HCT116 (cell line): Measurements from ENCODE around the gene ASCL3. TPM values are rescaled to one million over a fixed set of nuclear protein-coding genes. Genes with fewer than 3 reads are reported as not detected.
"Not testable (repeated sequence)": the region's sequence is repeated elsewhere in the genome, so short reads cannot be mapped to it uniquely, and the experiment has no call there.

Experiments
- ATAC-seq: fragments of 200-7000 bp; cut with Tn5 transposase; 2 replicates; pipeline ENCODE4 v1.9.1; 2020; ENCODE audit warnings: mild to moderate bottlenecking, moderate library complexity
- BruUV-seq: library from RNA; stranded (reverse); fragments of 400-500 nt; replicated peaks from 2 replicates; lab custom pipeline; 2021; lab: Mats Ljungman, UMichigan
- CTCF ChIA-PET: fragments of 300-600 bp; sonication (Branson Sonifier 250); formaldehyde crosslinking; loops from one replicate; lab custom pipeline; 2021; ENCODE audit warnings: antibody characterized with exemption; lab: Charles Lee
- POLR2A ChIA-PET: fragments of 300-600, 350-600 bp; sonication (Branson Sonifier 250); formaldehyde crosslinking; loops from one replicate; lab custom pipeline; 2021; ENCODE audit warnings: antibody characterized with exemption; lab: Charles Lee
- RAD21 ChIA-PET, 2 experiments: fragments of 300-600 bp; sonication (Branson Sonifier 250); formaldehyde crosslinking; loops; one replicate each; lab custom pipeline; 2023; ENCODE audit warnings: low total read pairs in 2 of 2; ENCODE audit not compliant: uncharacterized antibody in 2 of 2, unreplicated experiment in 2 of 2, low non-redundant PET in 1 of 2; lab: Charles Lee
- DNase-seq: peaks from one replicate; pipeline ENCODE4 v3.0.0-alpha.2; 2010; ENCODE audit warnings: low read depth, low spot score
- H2AFZ ChIP-seq: fragments of 200-600 bp; shearing (Covaris generic), sonication (generic); 2 replicates; pipeline ENCODE4 v1.6.1; 2017; ENCODE audit warnings: low read depth, mixed run types, mixed read lengths, antibody characterized with exemption, low read length; ENCODE audit not compliant: poor library complexity, severe bottlenecking
- H3K27ac ChIP-seq: 2 replicates; pipeline ENCODE4 v1.5.1; 2012; ENCODE audit warnings: low read depth, low read length
- H3K27me3 ChIP-seq: fragments of 200-600 bp; sonication (generic); 2 replicates; pipeline ENCODE4 v1.6.1; 2016; ENCODE audit warnings: mixed run types, low read length, mixed read lengths; ENCODE audit not compliant: insufficient read depth
- H3K36me3 ChIP-seq, 2 experiments: fragments of 200-500 bp in 1 of 2; fragments of 200-600 bp in 1 of 2; sonication (Bioruptor generic) in 1 of 2; sonication (generic) in 1 of 2; 2 replicates each; pipeline versions ENCODE4 v1.5.1 to v1.6.1; 2014 to 2016; ENCODE audit warnings: low read length in 2 of 2, inconsistent platforms in 1 of 2, mixed read lengths in 1 of 2, mixed run types in 1 of 2; ENCODE audit not compliant: insufficient read depth in 2 of 2, control insufficient read depth in 1 of 2
- H3K4me1 ChIP-seq, 2 experiments: fragments of 200-600 bp in 1 of 2; sonication (generic) in 1 of 2; 2 replicates each; pipeline versions ENCODE4 v1.5.1 to v1.6.1; 2012 to 2017; ENCODE audit warnings: low read length in 2 of 2, inconsistent platforms in 1 of 2, mild to moderate bottlenecking in 1 of 2, mixed read lengths in 1 of 2, mixed run types in 1 of 2, moderate library complexity in 1 of 2; ENCODE audit not compliant: insufficient read depth in 2 of 2, control insufficient read depth in 1 of 2
- H3K4me2 ChIP-seq: fragments of 200-600 bp; sonication (generic); 2 replicates; pipeline ENCODE4 v1.6.1; 2017; ENCODE audit warnings: mixed run types, low read length, mixed read lengths
- H3K4me3 ChIP-seq, 2 experiments: fragments of 200-600 bp in 1 of 2; sonication (generic) in 1 of 2; replicated peaks in 1 of 2; 2 replicates each; pipeline ENCODE4 v1.5.1; 2011 to 2016; ENCODE audit warnings: low read length in 2 of 2, control low read depth in 1 of 2, low read depth in 1 of 2, mild to moderate bottlenecking in 1 of 2, mixed read lengths in 1 of 2, mixed run types in 1 of 2
- H3K79me2 ChIP-seq: fragments of 200-600 bp; sonication (generic); 2 replicates; pipeline ENCODE4 v1.6.1; 2017; ENCODE audit warnings: mild to moderate bottlenecking, mixed run types, low read length, moderate library complexity, mixed read lengths; ENCODE audit not compliant: insufficient read depth
- H3K9ac ChIP-seq: fragments of 200-600 bp; sonication (generic); 2 replicates; pipeline ENCODE4 v1.6.1; 2016; ENCODE audit warnings: low read length, mixed read lengths
- H3K9me2 ChIP-seq: fragments of 200-600 bp; sonication (generic), shearing (Covaris generic); 2 replicates; pipeline ENCODE4 v1.6.1; 2017; ENCODE audit warnings: mixed run types, mild to moderate bottlenecking, moderate library complexity; ENCODE audit not compliant: insufficient read depth
- H3K9me3 ChIP-seq, 2 experiments: fragments of 200-500 bp in 1 of 2; fragments of 200-600 bp in 1 of 2; sonication (Bioruptor generic) in 1 of 2; sonication (generic) in 1 of 2; 2 replicates each; pipeline ENCODE4 v1.6.1; 2014 to 2017; ENCODE audit warnings: low read length in 2 of 2, mixed read lengths in 2 of 2, inconsistent platforms in 1 of 2, low read depth in 1 of 2, mild to moderate bottlenecking in 1 of 2, mixed run types in 1 of 2, moderate library complexity in 1 of 2; ENCODE audit not compliant: control insufficient read depth in 1 of 2, insufficient read depth in 1 of 2
- H4K20me1 ChIP-seq: fragments of 200-600 bp; sonication (generic), shearing (Covaris generic); 2 replicates; pipeline ENCODE4 v1.6.1; 2017; ENCODE audit warnings: mixed run types, mild to moderate bottlenecking, moderate library complexity; ENCODE audit not compliant: insufficient read depth
- EGR1 ChIP-seq: IDR thresholded peaks from 2 replicates; pipeline ENCODE4 v1.6.1; 2012; ENCODE audit warnings: low read depth
- EZH2phosphoT487 ChIP-seq: fragments of 200-600 bp; IDR thresholded peaks from 2 replicates; pipeline ENCODE4 v1.6.1; 2018; ENCODE audit warnings: antibody characterized with exemption, borderline replicate concordance
- POLR2A ChIP-seq: IDR thresholded peaks from 2 replicates; pipeline ENCODE4 v1.7.0; 2011; ENCODE audit warnings: borderline replicate concordance; ENCODE audit not compliant: insufficient read depth, insufficient read length; ENCODE audit errors: extremely low read depth
- ZNF274 ChIP-seq: fragments of 200-500 bp; sonication (Bioruptor generic); IDR thresholded peaks from 2 replicates; pipeline ENCODE4 v1.6.1; 2014; ENCODE audit warnings: mild to moderate bottlenecking, low read depth, low read length, inconsistent platforms
- intact Hi-C: fragments of 100-400 bp; cut with micrococcal nuclease; formaldehyde crosslinking; loops from 2 replicates; pipeline ENCODE4 v1.10.0; 2022
- total RNA-seq: library from RNA; stranded (reverse); gene quantifications from one replicate; pipeline ENCODE4 v1.2.1, GENCODE V29; 2021; ENCODE audit not compliant: unreplicated experiment
- TF ChIP-seq, protein P1 (sequence below): IDR thresholded peaks from 2 replicates; pipeline ENCODE4 v1.6.1; 2012; ENCODE audit warnings: low read depth

The ASCL3 gene
- total RNA-seq, 1 experiment from 2014 or later = not detected

DNA sequence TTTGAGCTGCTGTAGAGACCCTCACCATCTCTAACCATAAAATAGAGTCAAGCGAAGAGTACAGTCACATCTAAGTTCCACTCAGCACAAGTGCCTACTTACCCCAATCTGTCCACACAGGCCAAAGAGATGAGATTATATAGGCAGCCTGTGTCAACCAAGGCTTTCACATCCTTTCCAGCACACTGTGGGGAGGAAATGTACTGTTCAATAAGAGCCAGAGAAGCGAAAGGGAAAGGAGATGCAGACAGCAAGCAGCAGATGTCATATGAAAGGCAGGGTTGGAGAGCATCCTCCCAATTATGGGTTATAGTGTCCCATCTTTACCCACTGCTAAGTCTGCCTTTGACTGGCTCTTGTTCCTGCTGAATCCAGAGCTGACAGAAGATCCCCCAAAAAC lies 44.6 kb upstream of the ASCL3 start:
- Histone ChIP-seq H3K4me2 (no peak overlapping the region), H3K27ac (no peak overlapping the region), H3K4me3 (no peak overlapping the region), H4K20me1 (no peaks in the 10 kb centered on the region), H3K79me2 (no peaks in the 10 kb centered on the region), H3K9me2 (no peaks in the 10 kb centered on the region), H3K36me3 (no peaks in the 10 kb centered on the region), H3K9me3 (no peaks in the 10 kb centered on the region), H2AFZ (no peak overlapping the region), H3K4me1 (peaks cover 0 to 12% of the 10 kb centered on the region in 2 experiments; a peak in 2 of 4 replicates), H3K9ac (no peak overlapping the region), H3K27me3 (no peaks in the 10 kb centered on the region)
- BruUV-seq = no TSS peak
- CTCF ChIA-PET = interaction anchor here (1.5 kb wide), 1 partner anchor 19 kb away, joined by 3 read pairs; no protein-coding TSS in a partner anchor
- POLR2A ChIA-PET = no interaction called here
- TF ChIP-seq EGR1 (no peak), POLR2A (no peak), EZH2phosphoT487 (no peak), ZNF274 (no peak)
- TF ChIP-seq, protein P1, sequence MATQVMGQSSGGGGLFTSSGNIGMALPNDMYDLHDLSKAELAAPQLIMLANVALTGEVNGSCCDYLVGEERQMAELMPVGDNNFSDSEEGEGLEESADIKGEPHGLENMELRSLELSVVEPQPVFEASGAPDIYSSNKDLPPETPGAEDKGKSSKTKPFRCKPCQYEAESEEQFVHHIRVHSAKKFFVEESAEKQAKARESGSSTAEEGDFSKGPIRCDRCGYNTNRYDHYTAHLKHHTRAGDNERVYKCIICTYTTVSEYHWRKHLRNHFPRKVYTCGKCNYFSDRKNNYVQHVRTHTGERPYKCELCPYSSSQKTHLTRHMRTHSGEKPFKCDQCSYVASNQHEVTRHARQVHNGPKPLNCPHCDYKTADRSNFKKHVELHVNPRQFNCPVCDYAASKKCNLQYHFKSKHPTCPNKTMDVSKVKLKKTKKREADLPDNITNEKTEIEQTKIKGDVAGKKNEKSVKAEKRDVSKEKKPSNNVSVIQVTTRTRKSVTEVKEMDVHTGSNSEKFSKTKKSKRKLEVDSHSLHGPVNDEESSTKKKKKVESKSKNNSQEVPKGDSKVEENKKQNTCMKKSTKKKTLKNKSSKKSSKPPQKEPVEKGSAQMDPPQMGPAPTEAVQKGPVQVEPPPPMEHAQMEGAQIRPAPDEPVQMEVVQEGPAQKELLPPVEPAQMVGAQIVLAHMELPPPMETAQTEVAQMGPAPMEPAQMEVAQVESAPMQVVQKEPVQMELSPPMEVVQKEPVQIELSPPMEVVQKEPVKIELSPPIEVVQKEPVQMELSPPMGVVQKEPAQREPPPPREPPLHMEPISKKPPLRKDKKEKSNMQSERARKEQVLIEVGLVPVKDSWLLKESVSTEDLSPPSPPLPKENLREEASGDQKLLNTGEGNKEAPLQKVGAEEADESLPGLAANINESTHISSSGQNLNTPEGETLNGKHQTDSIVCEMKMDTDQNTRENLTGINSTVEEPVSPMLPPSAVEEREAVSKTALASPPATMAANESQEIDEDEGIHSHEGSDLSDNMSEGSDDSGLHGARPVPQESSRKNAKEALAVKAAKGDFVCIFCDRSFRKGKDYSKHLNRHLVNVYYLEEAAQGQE = no peak
- DNase-seq (no peak), ATAC-seq (no peak)
- RAD21 ChIA-PET = no interaction called here
- intact Hi-C loops = no loop called here

DNA sequence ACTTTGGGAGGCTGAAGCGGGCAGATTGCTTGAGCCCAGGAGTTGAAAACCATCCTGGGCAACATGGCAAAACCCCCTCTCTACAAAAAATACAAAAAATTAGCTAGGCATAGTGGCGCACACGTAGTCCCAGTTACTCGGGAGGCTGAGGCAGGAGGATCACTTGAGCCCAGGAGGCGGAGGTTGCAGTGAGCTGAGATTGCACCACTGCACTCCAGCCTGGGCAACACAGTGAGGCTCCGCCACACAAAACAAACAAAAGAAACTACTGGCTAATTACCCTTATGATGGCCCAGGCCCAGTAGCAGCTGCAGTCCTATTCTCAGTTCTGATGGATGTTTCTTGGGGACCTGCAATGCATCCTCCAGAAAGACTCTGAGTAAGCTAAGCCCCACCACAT lies 44.0 kb upstream of the ASCL3 start:
- H3K27me3 ChIP-seq, DNase-seq, H3K9ac ChIP-seq, H3K4me2 ChIP-seq, H4K20me1 ChIP-seq, H3K27ac ChIP-seq, H3K79me2 ChIP-seq, H2AFZ ChIP-seq, BruUV-seq, CTCF ChIA-PET, RAD21 ChIA-PET, H3K9me3 ChIP-seq, intact Hi-C loops, H3K36me3 ChIP-seq, H3K4me3 ChIP-seq, H3K9me2 ChIP-seq, ATAC-seq, POLR2A ChIA-PET: not testable (repeated sequence)
- H3K4me1 ChIP-seq = peaks cover 0 to 12% of the 10 kb centered on the region in 2 experiments; a peak in 2 of 4 replicates
